SK-N-SH (cell line): Measurements from ENCODE around the gene RPP21.

Source experiments
- CHD2 ChIP-seq: fragments of 150-350 bp; IDR thresholded peaks from 2 replicates; pipeline ENCODE4 v1.6.1; 2018; ENCODE audit warnings: low read length; ENCODE audit not compliant: partially characterized antibody
- CTCF ChIP-seq: fragments of 200-600 bp; sonication (generic); IDR thresholded peaks from 2 replicates; pipeline ENCODE4 v1.6.1; 2017; ENCODE audit warnings: antibody characterized with exemption, mild to moderate bottlenecking, moderate library complexity
- FOXJ3 ChIP-seq: sonication (generic); formaldehyde crosslinking; IDR thresholded peaks from 2 replicates; pipeline ENCODE4 v1.5.1; 2020; ENCODE audit warnings: mild to moderate bottlenecking, missing genetic modification reagents
- IRF3 ChIP-seq: fragments of 150-350 bp; IDR thresholded peaks from 2 replicates; pipeline ENCODE4 v1.6.1; 2016; ENCODE audit warnings: mild to moderate bottlenecking, low read depth, low read length
- MAX ChIP-seq: IDR thresholded peaks from 2 replicates; pipeline ENCODE4 v1.4.0; 2012; ENCODE audit warnings: low read depth
- POLR2AphosphoS5 ChIP-seq: IDR thresholded peaks from 2 replicates; pipeline ENCODE4 v1.6.1; 2012; ENCODE audit warnings: low read depth, low read length
- RCOR1 ChIP-seq: fragments of 150-350 bp; IDR thresholded peaks from 2 replicates; pipeline ENCODE4 v1.6.1; 2017; ENCODE audit warnings: antibody characterized with exemption, low read length
- REST ChIP-seq: IDR thresholded peaks from 2 replicates; pipeline ENCODE4 v1.6.1; 2012; ENCODE audit warnings: mild to moderate bottlenecking, low read depth, low read length, moderate library complexity
- RFX5 ChIP-seq: IDR thresholded peaks from 2 replicates; pipeline ENCODE4 v1.6.1; 2012; ENCODE audit warnings: mild to moderate bottlenecking, improper control_type of control experiment, low read length
- RXRA ChIP-seq: IDR thresholded peaks from 2 replicates; pipeline ENCODE4 v1.4.0; 2012; ENCODE audit warnings: low read depth, mild to moderate bottlenecking, borderline replicate concordance
- TCF12 ChIP-seq: IDR thresholded peaks from 2 replicates; pipeline ENCODE4 v1.4.0; 2012

GRCh38 chr6:30357678-30358540 is 13.0 kb downstream of the RPP21 start:
- peak; percentile 86 for TF ChIP-seq CTCF
- no peak for TF ChIP-seq POLR2AphosphoS5
- TF ChIP-seq REST: no peak
- TF ChIP-seq IRF3: no peak
- TF ChIP-seq RXRA: no peak
- no peak for TF ChIP-seq CHD2
- no peak for TF ChIP-seq RFX5
- no peak for TF ChIP-seq RCOR1
- no peak for TF ChIP-seq FOXJ3 (CRISPR knock-in tag)
- no peak for TF ChIP-seq TCF12
- TF ChIP-seq MAX: no peak
